GM19324 (cell line): ENCODE measurements around the gene TACC2.

ENCODE experiments used
- ATAC-seq: cut with Tn5 transposase; IDR thresholded peaks from one replicate; pipeline ENCODE4 v1.9.1; 2021; ENCODE audit warnings: mild to moderate bottlenecking, moderate library complexity; ENCODE audit not compliant: unreplicated experiment, low FRiP score

TACC2 gene

GRCh38 chr10:122158362-122158761 lies 169.4 kb downstream of the TACC2 start:
- no peak for ATAC-seq

GRCh38 chr10:122159141-122159970 lies 170.4 kb downstream of the TACC2 start:
- ATAC-seq, result no peak

GRCh38 chr10:122161795-122162194 lies 172.8 kb downstream of the TACC2 start:
- no peak for ATAC-seq

GRCh38 chr10:122162671-122163173 lies 173.8 kb downstream of the TACC2 start:
- ATAC-seq, result no peak

GRCh38 chr10:122163174-122164022 lies 174.4 kb downstream of the TACC2 start:
- ATAC-seq, result no peak

- ATAC-seq, result no peak
Observed at GRCh38 chr10:122164023-122164601, 175.1 kb downstream of the TACC2 start.

GRCh38 chr10:122164815-122165483 lies 176.0 kb downstream of the TACC2 start:
- ATAC-seq, result no peak

GRCh38 chr10:122165484-122166276 lies 176.7 kb downstream of the TACC2 start:
- ATAC-seq, result no peak

GRCh38 chr10:122168101-122168500 lies 179.1 kb downstream of the TACC2 start:
- no peak for ATAC-seq

GRCh38 chr10:122168598-122169394 lies 179.8 kb downstream of the TACC2 start:
- no peak for ATAC-seq

GRCh38 chr10:122170802-122171201 lies 181.8 kb downstream of the TACC2 start:
- no peak for ATAC-seq

- no peak for ATAC-seq
Observed at GRCh38 chr10:122171302-122172075, 182.5 kb downstream of the TACC2 start.

- ATAC-seq, result no peak
Observed at GRCh38 chr10:122172361-122173008, 183.5 kb downstream of the TACC2 start.

GRCh38 chr10:122173337-122173736 lies 184.4 kb downstream of the TACC2 start:
- no peak for ATAC-seq

- no peak for ATAC-seq
Observed at GRCh38 chr10:122173766-122174435, 184.9 kb downstream of the TACC2 start.

- ATAC-seq, result no peak
Observed at GRCh38 chr10:122176232-122177213, 187.6 kb downstream of the TACC2 start.
